GM12878 (cell line): ENCODE data around the gene UNKL. TPM values are rescaled to one million over a fixed set of nuclear protein-coding genes. Genes with fewer than 3 reads are reported as not detected.

Experiments
- ATAC-seq: fragments of 200-7000 bp; cut with Tn5 transposase; 3 replicates; pipeline ENCODE4 v1.9.1; 2020; ENCODE audit warnings: mild to moderate bottlenecking, moderate library complexity
- BruUV-seq: library from RNA; stranded (reverse); fragments of 400-500 nt; replicated peaks from 2 replicates; lab custom pipeline; 2021; lab: Mats Ljungman, UMichigan
- CTCF ChIA-PET: fragments of 300-600 bp; sonication (Branson Sonifier 250); formaldehyde crosslinking; extraction: SDS; loops from one replicate; lab custom pipeline; 2021; ENCODE audit warnings: inconsistent platforms; lab: Yijun Ruan, JAX
- POLR2A ChIA-PET: fragments of 350-600 bp; formaldehyde crosslinking; extraction: SDS; loops from one replicate; lab custom pipeline; 2021; ENCODE audit warnings: inconsistent platforms; lab: Charles Lee
- RAD21 ChIA-PET: fragments of 300-600 bp; sonication (Branson Sonifier 250); formaldehyde crosslinking; loops from one replicate; lab custom pipeline; 2023; ENCODE audit warnings: antibody characterized with exemption; ENCODE audit not compliant: unreplicated experiment; lab: Charles Lee
- SMC1A ChIA-PET: fragments of 300-600 bp; sonication (Branson Sonifier 250); formaldehyde crosslinking; loops from one replicate; lab custom pipeline; 2023; ENCODE audit not compliant: unreplicated experiment, uncharacterized antibody; lab: Charles Lee
- DNase-seq: peaks from one replicate; pipeline ENCODE4 v3.0.0-alpha.2; 2011; ENCODE audit warnings: low read depth, low spot score
- FAIRE-seq: peaks from 3 replicates; lab custom pipeline; 2011; peaks lifted over from hg19 to GRCh38; lab: Jason Lieb, UNC
- H2AFZ ChIP-seq: 2 replicates; pipeline ENCODE4 v1.6.0; 2011; ENCODE audit warnings: low read depth, low read length, control low read depth; ENCODE audit not compliant: control insufficient read depth
- H3K27ac ChIP-seq: 2 replicates; pipeline ENCODE4 v1.5.1; 2011; ENCODE audit warnings: control low read depth; ENCODE audit not compliant: control insufficient read depth, insufficient read depth
- H3K27me3 ChIP-seq, 2 experiments: replicated peaks in 1 of 2; 2 replicates each; pipeline versions ENCODE4 v1.6.0 to v1.6.1; 2011; ENCODE audit warnings: low read length in 1 of 2; ENCODE audit not compliant: control insufficient read depth in 2 of 2, insufficient read depth in 2 of 2
- H3K36me3 ChIP-seq, 2 experiments: 2 replicates each; pipeline ENCODE4 v1.5.1; 2011; ENCODE audit warnings: low read length in 1 of 2; ENCODE audit not compliant: control insufficient read depth in 2 of 2, insufficient read depth in 2 of 2
- H3K4me1 ChIP-seq: 2 replicates; pipeline ENCODE4 v1.6.1; 2011; ENCODE audit warnings: mild to moderate bottlenecking, low read length, moderate library complexity, mixed read lengths; ENCODE audit not compliant: control insufficient read depth, insufficient read depth
- H3K4me2 ChIP-seq: 2 replicates; pipeline ENCODE4 v1.6.0; 2011; ENCODE audit warnings: control low read depth; ENCODE audit not compliant: control insufficient read depth, insufficient read depth
- H3K4me3 ChIP-seq: fragments of 200-600 bp; sonication (generic); 2 replicates; pipeline ENCODE4 v1.5.1; 2016
- H3K79me2 ChIP-seq: 2 replicates; pipeline ENCODE4 v1.6.0; 2011; ENCODE audit warnings: low read length; ENCODE audit not compliant: control insufficient read depth, insufficient read depth
- H3K9ac ChIP-seq: 2 replicates; pipeline ENCODE4 v1.8.0; 2011; ENCODE audit warnings: low read length, control low read depth, mixed read lengths; ENCODE audit not compliant: control insufficient read depth, insufficient read depth
- H3K9me3 ChIP-seq: replicated peaks from 3 replicates; pipeline ENCODE4 v1.5.1; 2011; ENCODE audit warnings: mild to moderate bottlenecking, low read length; ENCODE audit not compliant: control insufficient read depth, insufficient read depth
- H4K20me1 ChIP-seq: 2 replicates; pipeline ENCODE4 v1.6.0; 2011; ENCODE audit not compliant: control insufficient read depth, insufficient read depth
- BCLAF1 ChIP-seq: fragments of 450-650 bp; IDR thresholded peaks from 2 replicates; pipeline ENCODE4 v1.6.1; 2017; ENCODE audit warnings: antibody characterized with exemption, mild to moderate bottlenecking, moderate library complexity
- HDAC2 ChIP-seq: fragments of 200-600 bp; sonication (generic); IDR thresholded peaks from 2 replicates; pipeline ENCODE4 v1.6.1; 2017
- HSF1 ChIP-seq: fragments of 150-350 bp; IDR thresholded peaks from 2 replicates; pipeline ENCODE4 v1.6.1; 2014; ENCODE audit warnings: mild to moderate bottlenecking, low read depth, low read length
- KAT2A ChIP-seq: conservative IDR thresholded peaks from 2 replicates; pipeline ENCODE4 v1.6.1; 2011; ENCODE audit warnings: low read depth, low read length; ENCODE audit not compliant: control insufficient read depth
- MLLT1 ChIP-seq: fragments of 450-650 bp; IDR thresholded peaks from 2 replicates; pipeline ENCODE4 v1.6.1; 2016; ENCODE audit warnings: mild to moderate bottlenecking
- POLR2A ChIP-seq: IDR thresholded peaks from 2 replicates; pipeline ENCODE4 v1.6.1; 2011; ENCODE audit warnings: low read depth, mild to moderate bottlenecking, low read length
- RB1 ChIP-seq: fragments of 450-650 bp; formaldehyde crosslinking; IDR thresholded peaks from 2 replicates; pipeline ENCODE4 v1.6.1; 2017; ENCODE audit warnings: mild to moderate bottlenecking, borderline replicate concordance
- SMAD5 ChIP-seq: IDR thresholded peaks from 2 replicates; pipeline ENCODE4 v1.6.1; 2016; ENCODE audit warnings: antibody characterized with exemption, low read depth
- SMC3 ChIP-seq: IDR thresholded peaks from 2 replicates; pipeline ENCODE4 v1.6.1; 2011; ENCODE audit warnings: low read length, improper control_type of control experiment, borderline replicate concordance
- SPI1 ChIP-seq: IDR thresholded peaks from 2 replicates; pipeline ENCODE4 v1.6.1; 2011; ENCODE audit warnings: low read depth, mild to moderate bottlenecking, low read length, moderate library complexity, borderline replicate concordance; ENCODE audit not compliant: insufficient read depth
- ZBED1 ChIP-seq: IDR thresholded peaks from 2 replicates; pipeline ENCODE4 v1.6.1; 2016; ENCODE audit warnings: borderline replicate concordance
- ZNF384 ChIP-seq: IDR thresholded peaks from 2 replicates; pipeline ENCODE4 v1.6.1; 2012; ENCODE audit warnings: low read depth, mild to moderate bottlenecking, low read length, improper control_type of control experiment, borderline replicate concordance
- WGBS: methylation state at CpG from one replicate; pipeline ENCODE4 v1.1.6; 2016; ENCODE audit warnings: low lambda C conversion rate; ENCODE audit not compliant: insufficient replicate concordance, insufficient coverage; ENCODE audit errors: missing lambda C conversion rate; 5-methylcytosine and 5-hydroxymethylcytosine counted together
- in situ Hi-C: fragments of 300-500 bp; cut with MboI; formaldehyde crosslinking; loops from 9 replicates; pipeline ENCODE4 v1.14.3; 2018; ENCODE audit warnings: mixed read lengths
- intact Hi-C: fragments of 100-400 bp; cut with micrococcal nuclease; formaldehyde crosslinking; loops from one replicate; pipeline ENCODE4 v1.14.2; 2022; ENCODE audit not compliant: unreplicated experiment
- polyA plus RNA-seq, 11 experiments: library from polyadenylated mRNA; depleted of rRNA in 4 of 11; unstranded in 6 of 11; stranded (reverse) in 5 of 11; fragments of >200 nt; fragmentation: Nextera tagmentation in 4 of 11; fragmentation: Illumina TruSeq in 1 of 11; extraction: Ambion mirVana in 4 of 11; extraction: Trizol in 1 of 11; gene quantifications; 1 replicate in 1 of 11; 2 replicates in 10 of 11; pipeline versions ENCODE4 v1.2.1 to v1.2.3, GENCODE V29; 2011 to 2016; ENCODE audit warnings: inconsistent platforms in 2 of 11, missing spikeins in 2 of 11, low read depth in 1 of 11
- total RNA-seq, 4 experiments: library from RNA; depleted of rRNA in 3 of 4; stranded (reverse); fragments of >200 nt in 3 of 4; fragmentation: Illumina TruSeq in 1 of 4; extraction: Trizol in 1 of 4; gene quantifications; 2 replicates each; pipeline versions ENCODE4 v1.2.1 to v1.2.3, GENCODE V29; 2013 to 2021

The UNKL gene
- total and polyA plus RNA-seq, 10 of the 15 experiments (the other 5 are each of a cell fraction or from before 2014, with no cell fraction given), result 0.40 to 21.6 (median 9.1) TPM

- H3K4me3 ChIP-seq, result no peak overlapping the region
- CTCF ChIA-PET, result no interaction called here
- WGBS, result 94% methylated on average over 28 of the region's 28 CpGs
- peaks cover 39% of the 10 kb centered on the region for H4K20me1 ChIP-seq
- RAD21 ChIA-PET, result no interaction called here
- BruUV-seq, result no TSS peak
- POLR2A ChIA-PET, result no interaction called here
- no peaks in the 10 kb centered on the region for H3K27me3 ChIP-seq
- SMC1A ChIA-PET, result no interaction called here
- H3K36me3 ChIP-seq, result peaks cover 33 to 54% of the 10 kb centered on the region in 2 experiments
- FAIRE-seq (no peak), ATAC-seq (no peak)
- no peak overlapping the region for H3K27ac ChIP-seq
- peaks cover 7% of the 10 kb centered on the region for H3K4me1 ChIP-seq
- in situ Hi-C loops (no loop called here), intact Hi-C loops (no loop called here)
- peaks cover 52% of the 10 kb centered on the region for H3K79me2 ChIP-seq
- H2AFZ ChIP-seq, result no peak overlapping the region
- H3K4me2 ChIP-seq, result no peak overlapping the region
- no peak overlapping the region for H3K9ac ChIP-seq
- TF ChIP-seq SMC3 (no peak), BCLAF1 (no peak), SPI1 (no peak), HDAC2 (no peak), POLR2A (no peak; the same call in 1 of the 2 replicates), MLLT1 (no peak), KAT2A (no peak), HSF1 (no peak), SMAD5 (no peak), ZNF384 (no peak), RB1 (no peak), ZBED1 (no peak)
- TF ChIP-seq, all 136 proteins: peak for 0
- DNase-seq, result no peak
- H3K9me3 ChIP-seq, result no peaks in the 10 kb centered on the region
Observed at GRCh38 chr16:1314399-1315068, 100.0 kb downstream of the UNKL start.
